Brain microvascular endothelial cell (primary cell): ENCODE data around the gene NOCT.
"Not testable (repeated sequence)": the region's sequence is repeated elsewhere in the genome, so short reads cannot be mapped to it uniquely, and the experiment has no call there.

Experiments used
- DNase-seq: peaks from one replicate; pipeline ENCODE4 v3.0.0-alpha.2; 2020
- H3K27ac ChIP-seq: fragments of 250-450 bp; sonication (Bioruptor Pico); 2 replicates; pipeline ENCODE4 v1.5.1; 2020; ENCODE audit warnings: mild to moderate bottlenecking, moderate library complexity
- H3K27me3 ChIP-seq: fragments of 250-450 bp; sonication (Bioruptor Pico); replicated peaks from 2 replicates; pipeline ENCODE4 v1.5.1; 2020; ENCODE audit warnings: mild to moderate bottlenecking
- H3K36me3 ChIP-seq: fragments of 250-450 bp; sonication (Bioruptor Pico); replicated peaks from 2 replicates; pipeline ENCODE4 v1.5.1; 2020; ENCODE audit warnings: mild to moderate bottlenecking
- H3K4me3 ChIP-seq: 2 replicates; pipeline ENCODE4 v1.5.1; 2011; ENCODE audit warnings: low read depth, mild to moderate bottlenecking, control low read depth, low read length, moderate library complexity
- in situ Hi-C: cut with HindIII; loops from 2 replicates; pipeline ENCODE4 v1.10.0; 2017; ENCODE audit warnings: low sequenced_read_pairs, low pct_ligation_motif_present
- TF ChIP-seq, protein P1 (sequence below): IDR thresholded peaks from 2 replicates; pipeline ENCODE4 v1.5.1; 2011; ENCODE audit warnings: low read depth, mild to moderate bottlenecking, moderate library complexity, low read length, control low read depth, inconsistent platforms; ENCODE audit errors: missing control alignments

NOCT gene

GRCh38 chr4:139005774-139006173 is 9.8 kb upstream of the NOCT start:
- no peak for DNase-seq
- TF ChIP-seq, protein P1, sequence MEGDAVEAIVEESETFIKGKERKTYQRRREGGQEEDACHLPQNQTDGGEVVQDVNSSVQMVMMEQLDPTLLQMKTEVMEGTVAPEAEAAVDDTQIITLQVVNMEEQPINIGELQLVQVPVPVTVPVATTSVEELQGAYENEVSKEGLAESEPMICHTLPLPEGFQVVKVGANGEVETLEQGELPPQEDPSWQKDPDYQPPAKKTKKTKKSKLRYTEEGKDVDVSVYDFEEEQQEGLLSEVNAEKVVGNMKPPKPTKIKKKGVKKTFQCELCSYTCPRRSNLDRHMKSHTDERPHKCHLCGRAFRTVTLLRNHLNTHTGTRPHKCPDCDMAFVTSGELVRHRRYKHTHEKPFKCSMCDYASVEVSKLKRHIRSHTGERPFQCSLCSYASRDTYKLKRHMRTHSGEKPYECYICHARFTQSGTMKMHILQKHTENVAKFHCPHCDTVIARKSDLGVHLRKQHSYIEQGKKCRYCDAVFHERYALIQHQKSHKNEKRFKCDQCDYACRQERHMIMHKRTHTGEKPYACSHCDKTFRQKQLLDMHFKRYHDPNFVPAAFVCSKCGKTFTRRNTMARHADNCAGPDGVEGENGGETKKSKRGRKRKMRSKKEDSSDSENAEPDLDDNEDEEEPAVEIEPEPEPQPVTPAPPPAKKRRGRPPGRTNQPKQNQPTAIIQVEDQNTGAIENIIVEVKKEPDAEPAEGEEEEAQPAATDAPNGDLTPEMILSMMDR: no peak
- Histone ChIP-seq H3K36me3 (no peaks in the 10 kb centered on the region), H3K4me3 (no peak overlapping the region), H3K27ac (no peak overlapping the region), H3K27me3 (no peaks in the 10 kb centered on the region)
- in situ Hi-C loops: no loop called here

DNA sequence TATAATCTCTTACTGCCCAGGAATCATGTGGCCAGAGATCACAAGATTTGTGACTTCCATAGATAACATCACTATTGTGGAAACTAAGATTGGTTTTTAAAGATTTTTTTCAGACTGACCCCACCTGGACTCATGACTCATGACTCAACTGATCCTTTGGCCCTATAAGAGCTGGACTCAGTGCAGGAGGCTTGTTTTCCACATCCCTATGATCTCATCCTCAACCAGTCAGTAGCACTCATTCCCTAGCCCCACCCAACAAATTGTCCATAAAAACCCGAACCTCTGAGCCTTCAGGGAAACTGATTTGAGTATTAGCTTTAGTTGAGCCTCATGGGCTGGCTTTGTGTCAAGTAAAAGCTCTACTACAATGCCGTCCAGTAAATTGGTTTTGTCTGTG is 7.9 kb upstream of the NOCT start:
- Histone ChIP-seq H3K27ac (no peak overlapping the region), H3K27me3 (no peaks in the 10 kb centered on the region), H3K4me3 (no peak overlapping the region), H3K36me3 (no peaks in the 10 kb centered on the region)
- TF ChIP-seq, protein P1: no peak
- no peak for DNase-seq
- in situ Hi-C loops: no loop called here

DNA sequence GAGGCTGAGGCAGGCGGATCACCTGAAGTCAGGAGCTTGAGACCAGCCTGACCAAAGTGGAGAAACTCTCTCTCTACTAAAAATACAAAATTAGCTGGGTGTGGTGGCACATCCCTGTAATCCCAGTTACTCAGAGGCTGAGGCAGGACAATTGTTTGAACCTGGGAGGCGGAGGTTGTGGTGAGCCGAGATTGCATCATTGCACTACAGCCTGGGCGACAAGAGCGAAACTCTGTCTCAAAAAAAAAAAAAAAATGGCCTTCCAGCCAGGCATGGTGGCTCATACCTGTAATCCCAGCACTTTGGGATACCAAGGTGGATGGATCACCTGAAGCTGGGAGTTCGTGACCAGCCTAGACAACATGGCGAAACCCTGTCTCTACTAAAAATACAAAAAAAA is 7.3 kb upstream of the NOCT start:
- H3K27me3 ChIP-seq, H3K27ac ChIP-seq, in situ Hi-C loops, H3K4me3 ChIP-seq, H3K36me3 ChIP-seq, DNase-seq: not testable (repeated sequence)

GRCh38 chr4:139009702-139010101 is 5.9 kb upstream of the NOCT start:
- TF ChIP-seq, protein P1: no peak
- Histone ChIP-seq H3K27ac (no peak overlapping the region), H3K36me3 (no peaks in the 10 kb centered on the region), H3K4me3 (no peak overlapping the region), H3K27me3 (no peaks in the 10 kb centered on the region)
- in situ Hi-C loops: no loop called here
- DNase-seq: no peak

- in situ Hi-C loops: no loop called here
- no peak overlapping the region for H3K4me3 ChIP-seq
- no peaks in the 10 kb centered on the region for H3K27me3 ChIP-seq
- H3K27ac ChIP-seq: no peak overlapping the region
- TF ChIP-seq, protein P1: no peak
- DNase-seq: no peak
- no peaks in the 10 kb centered on the region for H3K36me3 ChIP-seq
Measured at GRCh38 chr4:139011225-139011950, 4.2 kb upstream of the NOCT start.

- in situ Hi-C loops: no loop called here
- TF ChIP-seq, protein P1: no peak
- H3K36me3 ChIP-seq: peaks cover 2% of the 10 kb centered on the region
- H3K27ac ChIP-seq: peak overlapping the region; percentile 100
- peak; percentile 92 for DNase-seq
- no peaks in the 10 kb centered on the region for H3K27me3 ChIP-seq
- H3K4me3 ChIP-seq: peak overlapping the region; percentile 89
Measured at GRCh38 chr4:139014371-139015268, 961 bp upstream of the NOCT start.
